Uterus (tissue), 4 donors: Measurements from ENCODE around the gene BCAS2. TPM values are rescaled to one million over a fixed set of nuclear protein-coding genes. Genes with fewer than 3 reads are reported as not detected.

Source experiments
- DNase-seq, 2 donors: peaks; one replicate each; pipeline ENCODE4 v3.0.0-alpha.2; 2019 to 2020
- H3K27ac ChIP-seq, 2 donors: fragments of 200-600 bp; sonication (generic); 1 replicate in 1 of 2; 2 replicates in 1 of 2; pipeline ENCODE4 v1.5.1; 2016 to 2018
- H3K27me3 ChIP-seq, 2 donors: fragments of 200-600 bp; sonication (generic); one replicate each; pipeline ENCODE4 v1.5.1; 2018 to 2019; ENCODE audit warnings: control low read depth in 1 of 2
- H3K36me3 ChIP-seq, 2 donors: fragments of 200-600 bp; sonication (generic); one replicate each; pipeline ENCODE4 v1.5.1; 2019; ENCODE audit warnings: control low read depth in 1 of 2
- H3K4me1 ChIP-seq, 2 donors: fragments of 200-600 bp; sonication (generic); one replicate each; pipeline ENCODE4 v1.5.1; 2018 to 2019; ENCODE audit warnings: control low read depth in 1 of 2
- H3K4me3 ChIP-seq, 2 donors: fragments of 200-600 bp; sonication (generic); 1 replicate in 1 of 2; 2 replicates in 1 of 2; pipeline ENCODE4 v1.5.1; 2018 to 2019; ENCODE audit warnings: mild to moderate bottlenecking in 1 of 2
- H3K9me3 ChIP-seq, 2 donors: fragments of 200-600 bp; sonication (generic); one replicate each; pipeline ENCODE4 v1.5.1; 2019; ENCODE audit warnings: control low read depth in 1 of 2
- CTCF ChIP-seq, 4 experiments: fragments of 200-600 bp in 2 of 4; fragments of 450-650 bp in 2 of 4; sonication (generic) in 2 of 4; IDR thresholded peaks; one replicate each; pipeline ENCODE4 v1.5.1; 2016 to 2019; ENCODE audit warnings: antibody characterized with exemption in 4 of 4, mild to moderate bottlenecking in 2 of 4, moderate library complexity in 1 of 4
- POLR2A ChIP-seq, 2 donors: fragments of 450-650 bp; IDR thresholded peaks; one replicate each; pipeline ENCODE4 v1.6.1; 2016; ENCODE audit warnings: antibody characterized with exemption in 2 of 2, mild to moderate bottlenecking in 1 of 2, moderate library complexity in 1 of 2
- intact Hi-C: fragments of 100-400 bp; cut with DNase I; formaldehyde crosslinking; loops from one replicate; pipeline ENCODE4 v1.15.1; 2023; ENCODE audit warnings: low total_unique reads
- total RNA-seq, 4 donors: library from RNA; depleted of rRNA in 3 of 4; stranded (reverse); fragments of >200 nt in 3 of 4; gene quantifications; one replicate each; pipeline versions ENCODE4 v1.1.0 to v1.2.4, GENCODE V29; 2014 to 2023
- donor health status: DM: yes; HTN: yes; CAD: no.

The BCAS2 gene
- total RNA-seq, 4 donors from 2014 or later: 31.8 to 61.2 (median 40.2) TPM

GRCh38 chr1:114545315-114545714 is 36.1 kb downstream of the BCAS2 start:
- no peaks in the 10 kb centered on the region for H3K36me3 ChIP-seq
- H3K9me3 ChIP-seq: no peaks in the 10 kb centered on the region
- TF ChIP-seq CTCF (IDR thresholded peaks at IDR 0.05): no peak
- no peak for TF ChIP-seq POLR2A (IDR thresholded peaks at IDR 0.05)
- H3K27me3 ChIP-seq: no peaks in the 10 kb centered on the region
- no peak overlapping the region for H3K4me3 ChIP-seq
- H3K4me1 ChIP-seq: no peaks in the 10 kb centered on the region
- intact Hi-C loops: no loop called here
- no peak overlapping the region for H3K27ac ChIP-seq
- DNase-seq: no peak

GRCh38 chr1:114540821-114541220 is 40.6 kb downstream of the BCAS2 start:
- Histone ChIP-seq H3K27ac (no peak overlapping the region), H3K4me3 (no peak overlapping the region), H3K27me3 (no peaks in the 10 kb centered on the region), H3K9me3 (no peaks in the 10 kb centered on the region), H3K36me3 (no peaks in the 10 kb centered on the region), H3K4me1 (no peaks in the 10 kb centered on the region)
- no peak for DNase-seq
- intact Hi-C loops: no loop called here
- TF ChIP-seq POLR2A (IDR thresholded peaks at IDR 0.05) (no peak), CTCF (IDR thresholded peaks at IDR 0.05) (no peak)

- Histone ChIP-seq H3K4me3 (no peak overlapping the region), H3K27ac (no peak overlapping the region), H3K4me1 (no peaks in the 10 kb centered on the region), H3K9me3 (no peaks in the 10 kb centered on the region), H3K36me3 (no peaks in the 10 kb centered on the region), H3K27me3 (no peaks in the 10 kb centered on the region)
- intact Hi-C loops: no loop called here
- no peak for TF ChIP-seq CTCF (IDR thresholded peaks at IDR 0.05)
- TF ChIP-seq POLR2A (IDR thresholded peaks at IDR 0.05): no peak
- no peak for DNase-seq
Measured at GRCh38 chr1:114540272-114540671, 41.1 kb downstream of the BCAS2 start.

GRCh38 chr1:114536043-114536442 is 45.4 kb downstream of the BCAS2 start:
- no peak for TF ChIP-seq CTCF (IDR thresholded peaks at IDR 0.05)
- TF ChIP-seq POLR2A (IDR thresholded peaks at IDR 0.05): no peak
- H3K27me3 ChIP-seq: no peaks in the 10 kb centered on the region
- no peak overlapping the region for H3K27ac ChIP-seq
- no peak overlapping the region for H3K4me3 ChIP-seq
- no peaks in the 10 kb centered on the region for H3K36me3 ChIP-seq
- H3K9me3 ChIP-seq: no peaks in the 10 kb centered on the region
- DNase-seq: no peak
- no peaks in the 10 kb centered on the region for H3K4me1 ChIP-seq
- intact Hi-C loops: no loop called here

GRCh38 chr1:114535401-114535800 is 46.0 kb downstream of the BCAS2 start:
- Histone ChIP-seq H3K27ac (no peak overlapping the region), H3K36me3 (no peaks in the 10 kb centered on the region), H3K27me3 (no peaks in the 10 kb centered on the region), H3K9me3 (no peaks in the 10 kb centered on the region), H3K4me3 (no peak overlapping the region), H3K4me1 (no peaks in the 10 kb centered on the region)
- TF ChIP-seq POLR2A (IDR thresholded peaks at IDR 0.05) (no peak), CTCF (IDR thresholded peaks at IDR 0.05) (no peak)
- intact Hi-C loops: no loop called here
- no peak for DNase-seq
